GM23248 (cell line): Measurements from ENCODE around the gene RAB8B. TPM values are rescaled to one million over a fixed set of nuclear protein-coding genes. Genes with fewer than 3 reads are reported as not detected.

Source experiments
- DNase-seq: peaks from one replicate; pipeline ENCODE4 v3.0.0-alpha.2; 2015
- H2AFZ ChIP-seq: fragments of 200-600 bp; sonication (generic); 2 replicates; pipeline ENCODE4 v1.6.1; 2016; ENCODE audit warnings: antibody characterized with exemption
- H3F3A ChIP-seq: fragments of 200-600 bp; sonication (generic); 2 replicates; pipeline ENCODE4 v1.6.1; 2016; ENCODE audit warnings: mild to moderate bottlenecking, antibody characterized with exemption, mixed run types; ENCODE audit not compliant: insufficient read depth
- H3K27ac ChIP-seq: fragments of 200-600 bp; sonication (generic); 2 replicates; pipeline ENCODE4 v1.5.1; 2016; ENCODE audit warnings: mild to moderate bottlenecking
- H3K27me3 ChIP-seq: fragments of 200-600 bp; sonication (generic); replicated peaks from 2 replicates; pipeline ENCODE4 v1.6.1; 2016; ENCODE audit warnings: mild to moderate bottlenecking; ENCODE audit not compliant: insufficient read depth
- H3K36me3 ChIP-seq: fragments of 200-600 bp; sonication (generic); 2 replicates; pipeline ENCODE4 v1.6.1; 2016; ENCODE audit warnings: low read depth, mild to moderate bottlenecking
- H3K4me1 ChIP-seq: fragments of 200-600 bp; sonication (generic); 2 replicates; pipeline ENCODE4 v1.6.1; 2016; ENCODE audit warnings: mild to moderate bottlenecking; ENCODE audit not compliant: insufficient read depth
- H3K4me2 ChIP-seq: fragments of 200-600 bp; sonication (generic); one replicate; pipeline ENCODE4 v1.6.1; 2016; ENCODE audit warnings: mild to moderate bottlenecking; ENCODE audit not compliant: unreplicated experiment
- H3K4me3 ChIP-seq: fragments of 200-600 bp; sonication (generic); 2 replicates; pipeline ENCODE4 v1.5.1; 2016; ENCODE audit warnings: mild to moderate bottlenecking
- H3K79me2 ChIP-seq: fragments of 200-600 bp; sonication (generic); 2 replicates; pipeline ENCODE4 v1.6.1; 2016; ENCODE audit warnings: mild to moderate bottlenecking; ENCODE audit not compliant: insufficient read depth
- H3K9ac ChIP-seq: fragments of 200-600 bp; sonication (generic); 2 replicates; pipeline ENCODE4 v1.6.1; 2016; ENCODE audit warnings: mild to moderate bottlenecking
- H3K9me2 ChIP-seq: fragments of 200-600 bp; sonication (generic); 2 replicates; pipeline ENCODE4 v1.6.1; 2016; ENCODE audit warnings: mixed run types, mild to moderate bottlenecking, moderate library complexity; ENCODE audit not compliant: insufficient read depth
- H3K9me3 ChIP-seq: fragments of 200-600 bp; sonication (generic); one replicate; pipeline ENCODE4 v1.6.1; 2017; ENCODE audit warnings: low read depth
- H4K20me1 ChIP-seq: fragments of 200-600 bp; sonication (generic); 2 replicates; pipeline ENCODE4 v1.6.0; 2016; ENCODE audit not compliant: insufficient read depth
- EZH2 ChIP-seq: fragments of 200-600 bp; sonication (generic); IDR thresholded peaks from 2 replicates; pipeline ENCODE4 v1.6.1; 2018; ENCODE audit warnings: antibody characterized with exemption, mild to moderate bottlenecking; ENCODE audit not compliant: insufficient read depth, poor library complexity, severe bottlenecking
- EZH2phosphoT487 ChIP-seq: fragments of 200-600 bp; sonication (generic); IDR thresholded peaks from 2 replicates; pipeline ENCODE4 v1.6.1; 2018; ENCODE audit warnings: antibody characterized with exemption, moderate library complexity, mild to moderate bottlenecking, low read depth; ENCODE audit not compliant: insufficient read depth
- WGBS, 2 experiments: methylation state at CpG; one replicate each; pipeline ENCODE4 v1.1.6; 2015 to 2017; ENCODE audit warnings: low lambda C conversion rate in 2 of 2, low coverage in 1 of 2; ENCODE audit errors: missing lambda C conversion rate in 2 of 2; 5-methylcytosine and 5-hydroxymethylcytosine counted together
- in situ Hi-C: fragments of 300-500 bp; cut with MboI; formaldehyde crosslinking; loops from 2 replicates; pipeline ENCODE4 v1.15.0; 2020
- polyA plus RNA-seq: library from polyadenylated mRNA; unstranded; fragments of >200 nt; fragmentation: Nextera tagmentation; extraction: Ambion mirVana; gene quantifications from 2 replicates; pipeline ENCODE4 v1.2.1, GENCODE V29; 2016
- total RNA-seq: library from RNA; depleted of rRNA; stranded (reverse); fragments of >200 nt; shearing (Covaris generic); gene quantifications from 2 replicates; pipeline ENCODE4 v1.2.3, GENCODE V29; 2014

RAB8B gene
- total and polyA plus RNA-seq, 2 experiments from 2014 or later, result 43.6 to 54.3 TPM

DNA sequence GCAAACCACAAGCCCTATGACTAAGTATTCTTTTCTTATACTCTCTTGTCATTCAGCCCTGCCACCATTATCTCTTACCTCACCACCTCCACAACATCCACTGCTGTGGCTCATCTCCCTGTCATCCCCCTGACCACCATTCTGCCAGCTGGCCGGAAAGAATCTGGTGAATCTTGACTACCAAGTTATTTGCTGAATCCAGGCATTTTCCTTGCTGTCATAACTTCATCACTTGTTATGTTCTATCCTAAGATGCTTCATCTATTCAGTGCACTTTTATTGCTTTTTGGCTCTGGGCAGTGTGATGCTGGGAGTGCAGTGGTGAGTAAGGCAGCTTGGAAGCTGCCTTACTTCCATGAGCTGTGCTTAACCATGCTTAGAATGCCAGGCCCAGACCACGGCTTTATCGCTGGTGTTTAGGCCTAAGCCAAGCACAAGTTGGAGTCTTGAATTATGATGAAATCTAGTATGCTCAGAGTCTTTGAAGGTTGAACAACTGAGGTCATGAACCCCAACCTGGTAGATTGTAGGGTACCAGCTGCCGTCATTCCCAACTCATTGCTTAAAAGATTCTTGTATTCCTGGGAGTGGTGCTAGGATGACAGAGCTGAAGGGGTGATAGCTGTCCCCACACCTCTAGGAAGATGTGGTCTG lies 61.0 kb downstream of the RAB8B start:
- Histone ChIP-seq H2AFZ (no peak overlapping the region), H3K4me2 (peak overlapping the region; percentile 67), H3K36me3 (peaks cover 5% of the 10 kb centered on the region; the same call in 1 of the 2 replicates), H3K27ac (peak overlapping the region; percentile 87), H3K9ac (peak overlapping the region; percentile 56), H3K4me1 (peaks cover 59% of the 10 kb centered on the region), H3K79me2 (peaks cover 18% of the 10 kb centered on the region; the same call in 1 of the 2 replicates), H3K27me3 (no peaks in the 10 kb centered on the region), H3K9me2 (no peaks in the 10 kb centered on the region), H4K20me1 (no peaks in the 10 kb centered on the region), H3F3A (peaks cover 66% of the 10 kb centered on the region), H3K4me3 (no peak overlapping the region), H3K9me3 (no peaks in the 10 kb centered on the region)
- TF ChIP-seq EZH2 (no peak), EZH2phosphoT487 (peak; percentile 94)
- in situ Hi-C loops, result no loop called here
- peak; percentile 99 for DNase-seq
- WGBS, 2 experiments, result 5 to 7% methylated on average over 4 of the region's 4 CpGs

DNA sequence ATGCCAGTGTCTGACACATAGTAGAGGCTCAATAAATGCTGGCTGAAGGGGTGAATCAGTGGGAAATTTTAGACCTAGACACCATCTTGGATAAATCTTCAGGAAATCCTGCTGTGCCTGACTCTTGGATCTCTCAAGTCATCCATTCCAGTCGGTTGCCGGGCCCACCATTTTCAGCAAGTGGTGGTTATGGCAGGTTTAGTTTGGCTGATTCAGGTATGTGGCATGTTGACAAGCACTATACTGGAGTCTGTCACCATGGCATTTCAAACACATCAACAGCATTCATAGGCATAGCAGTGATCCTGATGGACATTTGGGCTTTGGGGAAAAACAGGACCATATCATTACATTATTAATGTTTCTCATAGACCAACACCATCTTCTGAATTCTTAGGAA lies 62.3 kb downstream of the RAB8B start:
- Histone ChIP-seq H3K4me2 (peak overlapping the region; percentile 67), H4K20me1 (no peaks in the 10 kb centered on the region), H3K4me3 (no peak overlapping the region), H3K79me2 (peaks cover 14% of the 10 kb centered on the region; the same call in 1 of the 2 replicates), H3K9ac (0 out of 2 replicates have a peak overlapping the region, but pooled peaks have one; percentile 56), H3K27ac (peak overlapping the region; percentile 87), H2AFZ (no peak overlapping the region), H3K9me3 (no peaks in the 10 kb centered on the region), H3K36me3 (0 out of 2 replicates have a peak, but pooled peaks cover 5% of the 10 kb centered on the region), H3F3A (peaks cover 60% of the 10 kb centered on the region), H3K4me1 (peaks cover 60% of the 10 kb centered on the region), H3K9me2 (no peaks in the 10 kb centered on the region), H3K27me3 (no peaks in the 10 kb centered on the region)
- DNase-seq, result peak; percentile 11
- WGBS, 2 experiments, result 91 to 98% methylated on average over 2 of the region's 2 CpGs
- in situ Hi-C loops, result no loop called here
- no peak for TF ChIP-seq EZH2
- TF ChIP-seq EZH2phosphoT487, result no peak

DNA sequence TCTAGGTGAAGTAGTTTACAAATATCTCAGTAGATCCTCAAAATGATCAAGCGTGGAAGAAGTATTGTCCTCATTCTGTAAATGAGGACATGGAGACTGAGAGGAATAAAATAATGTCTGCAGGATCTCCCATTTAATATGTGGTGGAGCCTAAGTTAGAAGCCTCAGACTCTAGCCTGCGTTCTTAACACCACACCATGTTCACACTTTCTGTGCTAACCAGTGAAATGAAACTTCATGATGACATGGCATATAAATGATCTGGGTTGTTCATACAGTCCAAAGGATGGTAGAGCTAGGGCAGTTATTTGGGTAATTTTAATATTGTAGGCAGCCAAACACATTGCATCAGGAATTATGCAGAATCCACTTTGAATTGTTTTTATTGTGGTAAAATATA lies 62.9 kb downstream of the RAB8B start:
- Histone ChIP-seq H3K4me3 (no peak overlapping the region), H3K9me2 (no peaks in the 10 kb centered on the region), H3K27ac (peak overlapping the region; percentile 87), H3K36me3 (0 out of 2 replicates have a peak, but pooled peaks cover 5% of the 10 kb centered on the region), H3K27me3 (no peaks in the 10 kb centered on the region), H3F3A (peaks cover 60% of the 10 kb centered on the region), H3K4me2 (no peak overlapping the region), H3K79me2 (peaks cover 14% of the 10 kb centered on the region; the same call in 1 of the 2 replicates), H4K20me1 (no peaks in the 10 kb centered on the region), H3K9me3 (no peaks in the 10 kb centered on the region), H3K9ac (no peak overlapping the region), H2AFZ (no peak overlapping the region), H3K4me1 (peaks cover 61% of the 10 kb centered on the region)
- no peak for TF ChIP-seq EZH2
- DNase-seq, result no peak
- 99 to 100% methylated on average over 2 of the region's 2 CpGs for WGBS, 2 experiments
- in situ Hi-C loops, result no loop called here

DNA sequence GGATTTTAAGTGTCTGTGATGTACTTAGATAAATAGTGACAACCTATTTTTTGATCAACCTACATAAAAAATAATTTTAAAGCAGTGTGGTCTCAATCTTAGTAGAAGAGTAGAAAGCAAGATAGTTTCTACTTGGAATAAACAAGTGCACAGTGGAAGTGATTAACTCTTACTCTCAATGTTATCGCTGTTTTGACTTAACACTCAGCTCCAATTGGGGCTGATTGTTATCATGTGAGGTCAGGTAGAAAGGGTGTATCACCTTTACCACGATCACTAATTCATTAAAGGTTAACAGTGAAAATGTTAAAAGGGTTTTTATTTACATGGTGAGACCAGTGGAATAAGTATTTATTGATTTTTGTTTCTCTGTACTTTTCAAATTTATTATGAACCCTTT lies 65.6 kb downstream of the RAB8B start:
- Histone ChIP-seq H3K4me3 (no peak overlapping the region), H3K9me2 (no peaks in the 10 kb centered on the region), H3K9ac (no peak overlapping the region), H2AFZ (no peak overlapping the region), H3K36me3 (peaks cover 18% of the 10 kb centered on the region), H3K79me2 (peaks cover 14% of the 10 kb centered on the region; the same call in 1 of the 2 replicates), H3K27me3 (no peaks in the 10 kb centered on the region), H3K4me2 (no peak overlapping the region), H3K9me3 (no peaks in the 10 kb centered on the region), H3F3A (peaks cover 41% of the 10 kb centered on the region), H3K27ac (no peak overlapping the region), H3K4me1 (peaks cover 39% of the 10 kb centered on the region), H4K20me1 (no peaks in the 10 kb centered on the region)
- 91 to 98% methylated on average over 2 of the region's 2 CpGs for WGBS, 2 experiments
- no peak for DNase-seq
- in situ Hi-C loops, result no loop called here
- no peak for TF ChIP-seq EZH2
- no peak for TF ChIP-seq EZH2phosphoT487
